Kidney tubule cell (primary cell): ENCODE results near the gene MALAT1.
"Not testable (repeated sequence)": the region's sequence is repeated elsewhere in the genome, so short reads cannot be mapped to it uniquely, and the experiment has no call there.

Experiments used
- DNase-seq: peaks from one replicate; pipeline ENCODE4 v3.0.0-alpha.2; 2018; ENCODE audit warnings: low spot score

The MALAT1 gene

GRCh38 chr11:65498977-65499712 lies at the start of gene MALAT1:
Gene MALAT1, plus strand, starts transcription at chr11:65499045.
- DNase-seq = peak; percentile 96

- not testable (repeated sequence) for DNase-seq
Measured at GRCh38 chr11:65451301-65451700, 47.5 kb upstream of the MALAT1 start.

- not testable (repeated sequence) for DNase-seq
Measured at GRCh38 chr11:65452259-65452658, 46.6 kb upstream of the MALAT1 start.

GRCh38 chr11:65452806-65453490 lies 45.9 kb upstream of the MALAT1 start:
- DNase-seq = peak; percentile 58

- DNase-seq = no peak
Measured at GRCh38 chr11:65454311-65454695, 44.5 kb upstream of the MALAT1 start.

GRCh38 chr11:65454696-65455456 lies 44.0 kb upstream of the MALAT1 start:
- peak; percentile 89 for DNase-seq

GRCh38 chr11:65456418-65456817 lies 42.4 kb upstream of the MALAT1 start:
- no peak for DNase-seq

GRCh38 chr11:65459552-65459951 lies 39.3 kb upstream of the MALAT1 start:
- DNase-seq = no peak

- DNase-seq = not testable (repeated sequence)
Measured at GRCh38 chr11:65465471-65465870, 33.4 kb upstream of the MALAT1 start.

GRCh38 chr11:65467306-65467705 lies 31.5 kb upstream of the MALAT1 start:
- not testable (repeated sequence) for DNase-seq

GRCh38 chr11:65468874-65469333 lies 29.9 kb upstream of the MALAT1 start:
- DNase-seq = peak; percentile 85

GRCh38 chr11:65470433-65471049 lies 28.3 kb upstream of the MALAT1 start:
- DNase-seq = no peak

- DNase-seq = peak; percentile 83
Measured at GRCh38 chr11:65471447-65471891, 27.4 kb upstream of the MALAT1 start.

GRCh38 chr11:65472588-65473277 lies 26.1 kb upstream of the MALAT1 start:
- not testable (repeated sequence) for DNase-seq

- DNase-seq = peak; percentile 40
Measured at GRCh38 chr11:65473278-65473860, 25.5 kb upstream of the MALAT1 start.

GRCh38 chr11:65474864-65475263 lies 24.0 kb upstream of the MALAT1 start:
- DNase-seq = no peak

- DNase-seq = peak; percentile 30
Measured at GRCh38 chr11:65476632-65477148, 22.2 kb upstream of the MALAT1 start.

GRCh38 chr11:65477149-65477965 lies 21.5 kb upstream of the MALAT1 start:
- peak; percentile 96 for DNase-seq

GRCh38 chr11:65478388-65479183 lies 20.3 kb upstream of the MALAT1 start:
- DNase-seq = peak; percentile 71
